ENCODE data around the gene JAG1.

The JAG1 gene

GRCh38 chr20:10706460-10706811 is 32.6 kb upstream of the JAG1 start:
- Histone ChIP-seq H2AFZ (ENCODE audit: low read depth, low read length) (no peak overlapping the region), H3K4me1 (ENCODE audit: low read length) (no peaks in the 10 kb centered on the region), H3K79me2 (ENCODE audit: low read length) (no peaks in the 10 kb centered on the region), H3K4me3 (ENCODE audit: low read length) (no peak overlapping the region), H3K36me3 (replicated peaks; ENCODE audit: low read depth, low read length) (no peaks in the 10 kb centered on the region), H4K20me1 (ENCODE audit: insufficient read depth, low read length) (no peaks in the 10 kb centered on the region), H3K27ac (ENCODE audit: low read length) (no peak overlapping the region), H3K9me3 (ENCODE audit: insufficient read depth, low read length) (no peaks in the 10 kb centered on the region), H3K9ac (ENCODE audit: low read length) (no peak overlapping the region), H3K4me2 (ENCODE audit: low read length) (no peak overlapping the region), H3K27me3 (ENCODE audit: low read depth, low read length) (no peaks in the 10 kb centered on the region; the same call in 1 of the 2 replicates)
- no peak for TF ChIP-seq CTCF (IDR thresholded peaks at IDR 0.05; ENCODE audit: low read depth, low read length)
- TF ChIP-seq EZH2phosphoT487 (IDR thresholded peaks at IDR 0.05; ENCODE audit: low read depth): no peak

GRCh38 chr20:10705801-10706459 is 32.1 kb upstream of the JAG1 start:
- Histone ChIP-seq H3K4me1 (ENCODE audit: low read length) (peaks cover 4% of the 10 kb centered on the region), H3K27ac (ENCODE audit: low read length) (no peak overlapping the region), H3K9me3 (ENCODE audit: insufficient read depth, low read length) (no peaks in the 10 kb centered on the region), H3K27me3 (ENCODE audit: low read depth, low read length) (no peaks in the 10 kb centered on the region; the same call in 1 of the 2 replicates), H3K4me2 (ENCODE audit: low read length) (no peak overlapping the region), H3K36me3 (replicated peaks; ENCODE audit: low read depth, low read length) (no peaks in the 10 kb centered on the region), H3K9ac (ENCODE audit: low read length) (no peak overlapping the region), H3K79me2 (ENCODE audit: low read length) (no peaks in the 10 kb centered on the region), H4K20me1 (ENCODE audit: insufficient read depth, low read length) (no peaks in the 10 kb centered on the region), H3K4me3 (ENCODE audit: low read length) (no peak overlapping the region), H2AFZ (ENCODE audit: low read depth, low read length) (no peak overlapping the region)
- TF ChIP-seq EZH2phosphoT487 (IDR thresholded peaks at IDR 0.05; ENCODE audit: low read depth): no peak
- no peak for TF ChIP-seq CTCF (IDR thresholded peaks at IDR 0.05; ENCODE audit: low read depth, low read length)

GRCh38 chr20:10701607-10702006 is 27.8 kb upstream of the JAG1 start:
- no peak overlapping the region for H3K27ac ChIP-seq (ENCODE audit: low read length)
- no peak overlapping the region for H3K9ac ChIP-seq (ENCODE audit: low read length)
- no peak overlapping the region for H3K4me2 ChIP-seq (ENCODE audit: low read length)
- no peaks in the 10 kb centered on the region; the same call in 1 of the 2 replicates for H3K27me3 ChIP-seq (ENCODE audit: low read depth, low read length)
- no peak overlapping the region for H3K4me3 ChIP-seq (ENCODE audit: low read length)
- H3K9me3 ChIP-seq (ENCODE audit: insufficient read depth, low read length): no peaks in the 10 kb centered on the region
- H3K36me3 ChIP-seq (replicated peaks; ENCODE audit: low read depth, low read length): no peaks in the 10 kb centered on the region
- H4K20me1 ChIP-seq (ENCODE audit: insufficient read depth, low read length): no peaks in the 10 kb centered on the region
- H2AFZ ChIP-seq (ENCODE audit: low read depth, low read length): no peak overlapping the region
- peaks cover 12% of the 10 kb centered on the region for H3K4me1 ChIP-seq (ENCODE audit: low read length)
- H3K79me2 ChIP-seq (ENCODE audit: low read length): no peaks in the 10 kb centered on the region
- TF ChIP-seq EZH2phosphoT487 (IDR thresholded peaks at IDR 0.05; ENCODE audit: low read depth) (no peak), CTCF (IDR thresholded peaks at IDR 0.05; ENCODE audit: low read depth, low read length) (no peak)

GRCh38 chr20:10699941-10700340 is 26.1 kb upstream of the JAG1 start:
- TF ChIP-seq CTCF (IDR thresholded peaks at IDR 0.05; ENCODE audit: low read depth, low read length) (no peak), EZH2phosphoT487 (IDR thresholded peaks at IDR 0.05; ENCODE audit: low read depth) (no peak)
- Histone ChIP-seq H3K27me3 (ENCODE audit: low read depth, low read length) (peaks cover 11% of the 10 kb centered on the region), H3K27ac (ENCODE audit: low read length) (no peak overlapping the region), H3K9me3 (ENCODE audit: insufficient read depth, low read length) (no peaks in the 10 kb centered on the region), H3K79me2 (ENCODE audit: low read length) (no peaks in the 10 kb centered on the region), H3K9ac (ENCODE audit: low read length) (no peak overlapping the region), H3K4me3 (ENCODE audit: low read length) (no peak overlapping the region), H3K36me3 (replicated peaks; ENCODE audit: low read depth, low read length) (no peaks in the 10 kb centered on the region), H2AFZ (ENCODE audit: low read depth, low read length) (no peak overlapping the region), H3K4me2 (ENCODE audit: low read length) (no peak overlapping the region), H4K20me1 (ENCODE audit: insufficient read depth, low read length) (no peaks in the 10 kb centered on the region), H3K4me1 (ENCODE audit: low read length) (peaks cover 12% of the 10 kb centered on the region)
